NCI-H2196 treated with DMSO at 0.1 percent for 48 hours (cell line): ENCODE measurements around the gene PLAGL2.
"Not testable (repeated sequence)": the region's sequence is repeated elsewhere in the genome, so short reads cannot be mapped to it uniquely, and the experiment has no call there.

ENCODE experiments used
- DNase-seq: peaks from one replicate; lab custom pipeline; 2025; ENCODE audit not compliant: unreplicated experiment; lab: John Stamatoyannopoulos, UW

Gene PLAGL2

DNA sequence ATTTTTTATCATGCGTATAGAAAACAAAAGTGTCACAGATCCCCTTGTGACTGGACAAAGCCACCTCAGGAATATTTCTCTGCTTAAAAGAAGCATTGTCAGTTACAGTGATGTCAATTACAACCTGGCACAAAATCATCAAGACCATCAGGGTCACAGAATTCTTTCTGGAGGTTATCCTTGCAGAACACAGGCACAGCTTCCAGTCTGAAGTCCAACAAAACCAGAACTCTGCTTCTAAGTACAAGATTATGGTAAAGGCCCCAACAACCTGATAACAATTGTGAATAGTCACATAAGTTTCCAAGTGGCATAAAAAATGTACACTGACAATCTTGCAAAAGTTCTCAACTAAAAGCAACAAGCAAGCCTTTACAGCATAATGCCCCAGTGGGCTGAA lies 21.0 kb downstream of the PLAGL2 start:
- DNase-seq: no peak

DNA sequence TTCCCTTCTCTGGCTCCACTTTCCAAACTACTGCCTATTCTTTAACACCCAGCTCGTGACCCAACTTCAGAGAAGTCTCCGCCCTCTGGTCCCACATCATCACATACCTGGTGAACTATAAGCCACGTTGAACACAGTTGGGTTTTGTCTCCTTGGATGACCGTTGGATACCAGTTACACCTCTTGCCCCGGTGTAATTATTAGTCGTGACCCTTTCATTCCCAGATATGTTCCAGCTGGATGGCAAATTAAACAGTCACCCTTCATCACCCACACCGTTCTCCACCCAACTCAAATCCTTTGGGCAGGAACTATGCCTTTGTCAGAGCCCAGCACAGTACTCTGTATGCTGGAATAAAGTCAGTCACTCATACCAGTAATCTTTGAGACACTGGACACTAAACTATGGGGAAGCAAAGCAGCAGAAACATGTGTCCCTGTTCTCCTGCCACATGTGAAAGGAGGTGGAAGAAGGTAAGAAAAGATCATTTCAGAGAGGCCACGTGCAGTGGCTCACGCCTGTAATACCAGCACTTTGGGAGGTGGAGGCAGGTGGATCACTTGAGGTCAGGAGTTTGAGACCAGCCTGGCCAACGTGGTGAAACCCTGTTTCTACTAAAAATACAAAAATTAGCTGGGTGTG lies 22.5 kb downstream of the PLAGL2 start:
- no peak for DNase-seq

DNA sequence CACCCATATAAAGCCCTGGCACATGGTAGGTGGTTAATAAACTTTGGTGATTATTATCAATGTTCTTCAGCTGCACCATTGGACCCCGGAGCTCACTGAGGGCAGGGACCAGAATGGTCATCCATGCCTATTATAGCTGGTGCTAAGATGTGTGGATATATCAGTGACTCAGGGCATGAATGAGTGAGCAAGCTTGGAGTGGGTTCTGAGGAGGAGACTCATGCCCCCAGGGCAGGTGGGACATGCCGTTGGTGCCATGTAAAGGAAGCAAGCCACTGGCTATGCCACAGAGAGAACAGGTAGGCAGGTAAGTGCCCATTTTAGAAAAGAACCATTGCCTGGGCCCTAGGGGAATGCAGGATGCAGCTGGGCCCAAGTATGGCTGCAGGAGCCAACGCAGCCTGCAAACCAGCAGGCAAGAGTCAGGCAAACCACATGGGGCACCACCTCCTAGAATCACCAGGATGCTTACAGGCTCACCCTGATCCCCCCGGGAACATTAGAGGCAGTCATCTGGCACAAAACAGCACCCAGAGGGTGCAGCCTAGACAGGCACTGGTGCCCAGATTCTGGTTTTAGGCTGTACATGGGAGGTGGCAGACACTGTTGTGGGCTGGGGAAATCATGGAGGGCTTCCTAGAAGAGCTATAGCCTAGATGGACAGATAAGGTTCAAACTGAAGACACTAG lies 23.5 kb downstream of the PLAGL2 start:
- DNase-seq: no peak

DNA sequence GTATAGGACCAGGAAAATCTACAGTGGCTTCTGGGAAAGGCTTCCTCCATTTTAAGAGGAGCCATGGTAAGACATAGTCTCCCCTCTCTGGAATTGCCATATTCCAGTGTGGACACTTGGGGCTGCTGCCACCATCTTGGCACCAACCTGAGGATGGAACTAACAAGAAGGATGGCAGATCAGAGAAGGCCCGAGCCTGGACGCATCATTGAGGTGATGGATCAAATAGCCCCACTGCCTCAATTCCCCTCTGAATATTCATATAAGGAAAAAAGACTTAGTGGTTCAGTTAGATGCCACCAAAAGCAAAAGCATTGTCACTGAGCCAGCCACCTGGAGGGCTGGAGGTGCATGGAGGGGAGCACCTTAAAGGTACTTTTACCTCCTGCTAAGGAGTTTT lies 25.9 kb downstream of the PLAGL2 start:
- no peak for DNase-seq

DNA sequence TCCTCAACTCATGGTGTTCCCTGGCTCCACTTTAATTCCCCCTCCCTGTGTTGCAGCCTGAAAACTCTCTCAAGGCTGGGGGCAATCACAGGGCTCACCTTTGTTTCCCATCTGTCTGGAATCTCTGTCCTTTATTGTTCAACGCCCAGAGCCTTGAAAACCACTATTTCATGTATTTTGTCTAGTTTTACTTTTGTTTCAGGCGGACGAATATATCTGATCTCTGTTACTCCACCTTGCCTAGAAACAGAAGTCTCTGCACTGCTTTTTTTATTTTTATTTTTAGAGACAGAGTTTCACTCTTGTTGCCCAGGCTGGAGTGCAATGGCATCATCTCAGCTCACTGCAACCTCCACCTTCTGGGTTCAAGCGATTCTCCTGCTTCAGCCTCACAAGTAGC lies 27.6 kb downstream of the PLAGL2 start:
- DNase-seq: no peak

DNA sequence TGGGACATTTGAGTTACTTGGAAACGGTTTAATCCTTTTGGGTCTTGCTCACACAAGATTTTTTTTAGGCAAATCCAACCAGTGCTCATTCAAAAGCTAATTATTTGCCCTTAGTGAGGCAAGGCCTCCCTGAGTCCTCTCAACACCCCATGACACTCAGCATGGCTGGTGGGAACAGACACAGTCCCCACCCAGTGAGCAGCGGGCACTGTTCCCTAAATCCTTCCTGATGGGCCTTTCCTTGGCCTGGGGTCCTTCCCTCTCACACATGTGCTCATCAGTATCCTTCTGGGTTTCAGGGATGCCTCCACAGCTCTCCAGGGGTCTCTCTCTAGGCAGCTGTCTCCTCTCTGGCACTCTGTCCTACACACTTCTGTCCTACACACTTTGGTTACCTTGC lies 28.0 kb downstream of the PLAGL2 start:
- no peak for DNase-seq

DNA sequence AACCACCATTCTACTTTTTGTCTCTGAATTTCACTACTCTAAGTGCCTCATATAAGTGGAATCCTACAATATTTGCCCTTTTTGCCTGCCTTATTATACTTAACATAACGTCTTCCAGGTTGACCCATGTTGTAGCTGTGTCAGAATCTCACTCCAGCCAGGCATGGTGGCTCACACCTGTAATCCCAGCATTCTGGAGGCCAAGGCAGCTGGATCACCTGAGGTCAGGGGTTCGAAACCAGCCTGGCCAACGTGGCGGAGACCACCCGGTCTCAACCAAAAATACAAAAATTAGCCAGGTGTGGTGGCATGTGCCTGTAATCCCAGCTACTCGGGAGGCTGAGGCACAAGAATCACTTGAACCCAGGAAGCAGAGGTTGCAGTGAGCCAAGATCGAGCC lies 29.8 kb downstream of the PLAGL2 start:
- DNase-seq: not testable (repeated sequence)

DNA sequence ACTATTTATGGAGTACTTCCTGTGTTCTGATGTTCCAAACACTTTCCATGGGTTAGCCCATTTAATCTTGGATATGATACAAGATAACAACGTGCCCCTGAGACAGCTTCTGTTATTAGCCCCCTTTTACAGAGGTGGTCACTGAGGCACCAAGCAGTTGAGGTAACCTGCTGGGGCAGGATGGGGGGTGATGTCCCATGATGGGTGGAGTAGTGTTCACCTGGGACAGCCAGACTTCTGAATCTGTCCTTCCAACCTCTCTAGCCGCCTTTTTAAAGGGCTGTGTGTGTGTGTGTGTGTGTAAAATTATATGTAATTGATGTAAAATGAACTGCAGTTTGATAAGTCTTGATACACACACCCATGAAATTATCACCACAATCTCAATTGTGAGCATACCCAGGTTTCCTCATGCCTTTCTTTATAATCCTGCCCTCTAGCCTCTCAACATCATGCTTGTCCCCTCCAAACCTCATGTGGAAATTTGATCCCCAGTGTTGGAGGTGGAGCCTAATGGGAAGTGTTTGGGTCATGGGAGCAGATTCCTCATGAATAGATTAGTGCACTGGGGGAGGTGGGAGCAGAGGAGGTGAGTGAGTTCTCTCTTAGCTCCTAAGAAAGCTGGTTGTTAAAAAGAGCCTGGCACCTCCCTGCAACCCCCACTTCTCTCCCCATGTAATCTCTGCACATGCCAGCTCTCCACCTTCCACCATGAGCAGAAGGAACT lies 39.2 kb downstream of the PLAGL2 start:
- peak; percentile 16 for DNase-seq

DNA sequence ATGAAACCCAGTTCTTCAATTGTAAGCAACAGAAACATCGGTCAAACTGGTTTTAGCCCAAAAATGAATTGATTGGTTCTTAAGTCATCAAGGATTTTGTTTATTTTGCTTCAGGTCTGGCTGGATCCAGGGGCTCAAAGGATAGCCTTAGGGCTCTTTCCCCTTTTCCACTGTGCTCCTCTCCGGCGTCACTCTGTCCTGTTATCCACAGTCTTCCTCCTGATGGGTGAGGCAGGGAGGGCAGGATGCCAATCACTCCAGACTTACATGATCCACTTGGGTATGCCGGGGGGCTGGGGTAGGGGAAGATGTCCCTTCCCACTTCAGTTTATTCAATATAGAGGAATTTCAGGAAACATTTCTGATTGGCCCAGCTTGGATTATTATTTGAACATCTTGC lies 40.0 kb downstream of the PLAGL2 start:
- no peak for DNase-seq

DNA sequence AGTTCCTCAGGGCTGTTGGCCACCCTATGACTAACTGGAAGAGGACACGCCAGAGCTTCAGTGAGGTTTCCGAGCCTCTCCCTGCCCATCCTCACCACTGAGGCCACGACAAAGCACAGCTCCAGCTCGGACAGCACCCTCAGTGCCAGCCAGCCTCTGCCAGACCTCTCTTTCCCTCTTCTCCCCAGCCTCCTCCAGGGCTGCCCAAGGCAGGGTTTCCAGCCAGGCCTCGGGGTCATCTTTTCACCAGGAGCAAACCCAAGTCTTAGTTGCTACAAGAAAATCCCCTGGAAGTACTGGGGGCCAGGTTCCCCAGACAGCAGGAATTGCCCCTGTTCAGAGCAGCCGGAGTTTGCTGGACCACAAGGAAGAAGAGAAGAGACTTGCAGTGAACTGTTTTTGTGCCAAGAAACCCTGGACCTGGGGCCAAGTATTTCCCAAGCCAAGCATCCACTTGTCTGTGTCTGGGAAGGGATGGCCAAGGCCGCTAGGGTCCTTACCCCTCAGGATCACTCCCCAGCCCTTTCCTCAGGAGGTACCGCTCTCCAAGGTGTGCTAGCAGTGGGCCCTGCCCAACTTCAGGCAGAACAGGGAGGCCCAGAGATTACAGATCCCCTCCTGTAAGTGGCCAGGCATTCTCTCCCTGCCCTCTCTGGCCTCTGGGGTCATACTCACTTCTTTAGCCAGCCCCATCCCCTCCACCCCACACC lies 41.6 kb downstream of the PLAGL2 start:
- no peak for DNase-seq

DNA sequence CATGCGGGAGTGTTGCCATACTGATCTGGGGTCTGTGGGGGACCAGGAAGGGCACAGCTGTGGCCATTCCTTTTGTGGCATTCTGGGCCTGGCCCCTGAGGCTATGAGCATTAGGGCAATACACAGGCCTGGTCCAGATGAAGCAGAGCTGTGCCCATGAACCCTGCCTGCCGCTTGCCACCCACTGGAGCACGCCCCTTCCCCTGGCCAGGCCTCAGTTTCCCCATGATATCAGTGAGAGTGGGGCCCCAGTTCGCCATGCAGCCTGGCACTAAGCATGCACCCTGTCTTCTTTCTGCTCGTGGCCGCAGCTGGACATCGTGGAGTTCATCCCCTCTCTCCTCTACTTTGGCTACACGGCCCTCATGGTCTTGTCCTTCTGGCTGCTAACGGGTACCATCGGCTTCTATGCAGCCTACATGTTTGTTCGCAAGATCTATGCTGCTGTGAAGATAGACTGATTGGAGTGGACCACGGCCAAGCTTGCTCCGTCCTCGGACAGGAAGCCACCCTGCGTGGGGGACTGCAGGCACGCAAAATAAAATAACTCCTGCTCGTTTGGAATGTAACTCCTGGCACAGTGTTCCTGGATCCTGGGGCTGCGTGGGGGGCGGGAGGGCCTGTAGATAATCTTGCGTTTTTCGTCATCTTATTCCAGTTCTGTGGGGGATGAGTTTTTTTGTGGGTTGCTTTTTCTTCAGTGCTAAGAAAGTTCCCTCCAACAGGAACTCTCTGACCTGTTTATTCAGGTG lies 42.4 kb downstream of the PLAGL2 start:
- DNase-seq: no peak

DNA sequence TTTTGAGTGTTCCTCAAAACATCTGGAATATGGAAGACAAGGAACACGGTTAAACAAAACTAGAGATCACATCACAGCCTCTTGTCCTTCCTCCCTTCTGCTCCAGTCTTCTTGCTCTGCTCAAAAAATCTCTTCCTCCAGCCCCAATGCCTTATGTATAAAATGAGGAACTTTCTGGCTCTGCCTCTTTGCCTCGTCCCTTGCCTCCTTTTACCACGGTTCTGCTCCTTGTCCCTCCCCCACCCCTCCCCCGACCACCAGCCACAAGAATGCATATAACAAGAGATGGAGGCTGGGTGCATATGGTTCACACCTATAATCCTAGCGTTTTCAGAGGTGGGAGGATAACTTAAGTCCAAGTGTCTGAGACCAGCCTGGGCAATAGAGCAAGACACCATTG lies 43.6 kb downstream of the PLAGL2 start:
- no peak for DNase-seq

DNA sequence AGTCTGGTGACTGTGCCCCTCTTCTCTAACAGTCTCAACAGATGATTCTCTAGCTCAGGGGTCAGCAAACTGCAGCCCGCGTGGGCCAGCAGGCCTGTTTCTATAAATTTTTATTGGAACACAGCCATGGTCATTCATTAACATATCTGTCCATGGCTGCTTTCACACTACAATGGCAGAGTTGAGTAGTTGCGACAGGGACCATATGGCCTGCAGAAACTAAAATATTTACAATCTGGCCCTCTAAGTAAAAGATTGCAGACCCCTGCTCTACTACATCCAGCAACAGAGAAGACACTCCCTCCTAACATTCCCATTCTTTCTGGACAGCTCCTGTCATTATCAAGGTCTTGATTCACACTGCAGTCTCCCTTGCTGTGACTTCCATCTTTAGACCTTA lies 45.2 kb downstream of the PLAGL2 start:
- no peak for DNase-seq

DNA sequence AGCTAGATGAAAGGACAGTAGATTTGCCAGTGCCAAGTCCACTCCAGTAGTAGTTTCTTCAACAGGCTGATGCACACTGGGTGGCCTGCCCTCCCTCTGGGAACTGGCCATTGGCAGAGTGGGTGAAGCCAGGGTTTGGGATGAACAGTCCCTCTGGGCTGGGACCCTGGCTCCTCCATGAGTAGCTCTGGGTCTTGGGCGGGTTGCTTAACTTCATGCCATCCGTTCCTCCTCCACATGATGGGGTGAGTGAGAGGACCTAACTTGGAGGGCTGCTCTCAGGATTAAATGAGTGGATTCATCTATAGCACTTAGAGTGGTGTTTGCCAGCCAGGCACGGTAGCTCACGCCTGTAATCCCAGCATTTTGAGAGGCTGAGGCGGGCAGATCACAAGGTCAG lies 47.2 kb downstream of the PLAGL2 start:
- no peak for DNase-seq

DNA sequence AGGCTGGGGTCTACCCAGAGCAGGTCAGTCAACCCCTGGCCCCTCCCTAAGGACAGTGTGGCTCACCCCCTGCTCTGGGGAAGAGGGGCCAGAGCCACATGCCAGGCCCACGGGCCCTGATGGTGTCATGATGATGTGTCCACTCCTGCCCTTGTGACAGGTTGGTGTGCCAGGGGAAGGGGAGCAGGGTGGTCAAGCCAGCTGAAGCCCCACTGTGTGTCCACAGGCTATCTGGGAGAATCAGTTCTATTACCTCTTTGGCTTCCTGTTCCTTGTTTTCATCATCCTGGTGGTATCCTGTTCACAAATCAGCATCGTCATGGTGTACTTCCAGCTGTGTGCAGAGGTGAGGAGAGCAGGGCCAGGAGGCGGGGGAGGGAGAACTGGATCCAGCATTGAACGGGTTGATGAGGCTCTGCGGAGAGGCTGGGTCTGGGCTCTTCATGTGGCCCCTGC lies 47.7 kb downstream of the PLAGL2 start:
- DNase-seq: no peak

DNA sequence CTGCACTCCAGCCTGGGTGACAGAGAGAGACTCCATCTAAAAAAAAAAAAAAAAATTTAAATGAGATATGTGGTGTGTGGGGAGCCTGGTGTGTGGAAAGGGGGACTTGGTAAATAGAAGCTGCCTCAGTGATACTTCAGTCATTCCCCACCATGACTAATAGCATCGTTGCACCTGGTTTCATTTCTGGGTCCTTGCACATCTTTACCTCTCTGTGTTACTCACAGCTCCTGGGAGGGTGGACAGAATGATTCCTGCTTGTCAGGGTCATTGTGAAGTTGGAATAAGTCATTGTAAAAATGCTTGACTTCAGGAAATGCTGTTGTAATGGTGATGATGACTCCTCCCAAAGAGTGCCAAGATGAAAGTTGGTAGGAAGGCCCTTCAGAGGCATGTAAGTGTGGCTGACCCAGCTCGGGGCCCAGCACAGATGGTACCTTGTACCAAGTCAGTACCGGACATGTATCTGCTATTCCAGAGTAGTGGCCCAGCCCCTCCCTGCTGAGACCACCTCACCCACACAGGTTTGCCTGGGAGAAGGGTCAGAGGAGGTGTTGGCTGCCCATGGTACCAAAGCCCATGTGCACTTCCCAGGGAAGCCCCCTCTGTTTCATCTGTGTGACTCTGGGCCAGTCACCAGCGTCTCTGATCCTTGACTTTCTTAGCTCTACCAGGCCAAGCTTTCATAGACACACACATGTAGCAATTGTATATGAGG lies 48.4 kb downstream of the PLAGL2 start:
- DNase-seq: no peak

DNA sequence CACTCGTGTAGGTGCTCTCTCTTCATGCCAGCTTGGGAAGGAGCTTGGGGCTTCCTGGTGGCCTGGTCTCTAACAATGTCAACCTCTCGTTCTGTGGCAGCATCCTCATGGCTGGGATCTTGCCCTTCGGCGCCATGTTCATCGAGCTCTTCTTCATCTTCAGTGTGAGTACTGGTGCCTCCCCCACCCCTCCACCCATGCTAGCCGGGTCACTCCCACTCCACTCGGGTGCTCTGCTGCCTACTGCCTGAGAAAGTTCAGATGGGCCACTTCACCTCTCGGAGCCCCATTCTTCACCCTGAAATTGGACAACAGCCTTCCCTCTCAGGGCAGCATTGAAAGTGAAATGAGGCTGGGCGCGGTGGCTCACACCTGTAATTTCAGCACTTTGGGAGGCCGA lies 49.2 kb downstream of the PLAGL2 start:
- DNase-seq: no peak

DNA sequence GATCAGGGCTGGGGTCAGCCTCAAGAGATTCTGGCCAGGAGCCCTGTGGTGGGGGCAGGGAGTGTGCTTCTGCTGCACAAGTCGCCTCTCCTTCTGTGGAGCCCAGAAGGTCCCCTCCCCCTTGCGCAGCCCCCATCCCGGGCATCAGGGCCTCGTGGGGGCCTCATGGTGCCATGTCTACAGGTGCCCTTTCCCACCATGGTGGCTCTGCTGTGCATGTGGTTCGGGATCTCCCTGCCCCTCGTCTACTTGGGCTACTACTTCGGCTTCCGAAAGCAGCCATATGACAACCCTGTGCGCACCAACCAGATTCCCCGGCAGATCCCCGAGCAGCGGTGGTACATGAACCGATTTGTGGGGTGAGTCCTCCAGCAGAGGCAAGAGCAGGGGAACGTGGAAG lies 49.9 kb downstream of the PLAGL2 start:
- DNase-seq: no peak

DNA sequence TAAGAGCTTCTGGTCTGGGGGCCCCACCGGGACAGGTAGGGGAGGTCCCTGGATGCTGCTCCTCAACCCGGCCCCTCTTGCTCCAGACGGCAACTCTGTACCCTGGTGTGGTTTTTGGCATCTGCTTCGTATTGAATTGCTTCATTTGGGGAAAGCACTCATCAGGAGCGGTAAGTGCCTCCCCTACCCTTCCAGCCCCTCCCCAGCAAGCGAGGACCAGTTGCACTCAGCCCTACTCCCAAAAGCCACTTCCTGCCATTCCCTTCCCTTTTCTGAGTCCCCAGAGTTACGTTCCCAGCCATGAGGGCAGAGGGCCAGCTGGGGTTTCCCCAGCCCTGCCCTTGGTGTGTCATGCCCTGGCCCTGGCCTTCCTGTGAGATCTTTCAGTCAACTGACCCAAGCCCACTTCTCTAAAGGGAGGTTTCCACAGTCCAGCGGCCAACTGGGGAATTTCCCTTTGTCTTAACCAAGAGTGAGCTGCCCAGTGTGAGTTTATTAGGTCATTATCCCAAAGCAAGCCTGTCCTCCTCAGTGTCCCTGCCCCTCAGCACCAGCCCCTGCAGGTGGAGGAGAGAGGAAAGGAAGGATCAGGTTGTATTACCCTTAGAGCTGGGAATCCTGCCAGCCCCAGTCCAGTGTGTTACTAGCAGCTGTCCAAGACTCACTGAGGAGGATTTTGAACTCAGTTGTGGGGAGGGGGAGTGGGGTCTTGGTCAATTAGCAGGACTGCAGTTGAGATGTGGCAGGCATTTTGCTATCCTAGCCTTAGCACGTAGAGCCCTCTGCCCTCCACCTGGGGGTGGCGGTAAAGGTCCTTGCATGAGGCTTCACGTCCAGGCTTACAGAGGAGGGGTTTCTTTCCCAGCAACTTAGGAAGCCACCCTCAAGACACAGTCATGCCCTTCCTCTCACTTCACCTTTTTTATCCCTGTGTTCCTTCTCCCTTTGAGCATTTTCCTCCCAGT lies 52.2 kb downstream of the PLAGL2 start:
- peak; percentile 98 for DNase-seq
